GM21367 (cell line): Measurements from ENCODE around the gene MARK2.
"Not testable (repeated sequence)": the region's sequence is repeated elsewhere in the genome, so short reads cannot be mapped to it uniquely, and the experiment has no call there.

Source experiments
- ATAC-seq: cut with Tn5 transposase; IDR thresholded peaks from one replicate; pipeline ENCODE4 v1.9.1; 2021; ENCODE audit not compliant: unreplicated experiment

The MARK2 gene

GRCh38 chr11:63853476-63853875 lies 14.6 kb downstream of the MARK2 start:
- no peak for ATAC-seq

- no peak for ATAC-seq
These were observed 15.8 kb downstream of the MARK2 start for GRCh38 chr11:63854696-63855095.

GRCh38 chr11:63855975-63856374 lies 17.1 kb downstream of the MARK2 start:
- no peak for ATAC-seq

- no peak for ATAC-seq
These were observed 20.0 kb downstream of the MARK2 start for GRCh38 chr11:63858628-63859550.

GRCh38 chr11:63862923-63863322 lies 24.0 kb downstream of the MARK2 start:
- ATAC-seq: no peak

GRCh38 chr11:63863620-63864019 lies 24.7 kb downstream of the MARK2 start:
- ATAC-seq: not testable (repeated sequence)

GRCh38 chr11:63866211-63866610 lies 27.3 kb downstream of the MARK2 start:
- ATAC-seq: peak; percentile 49

GRCh38 chr11:63867511-63867910 lies 28.6 kb downstream of the MARK2 start:
- ATAC-seq: no peak

- ATAC-seq: no peak
These were observed 29.6 kb downstream of the MARK2 start for GRCh38 chr11:63868399-63869064.

- no peak for ATAC-seq
These were observed 30.3 kb downstream of the MARK2 start for GRCh38 chr11:63869171-63869591.

- ATAC-seq: no peak
These were observed 30.8 kb downstream of the MARK2 start for GRCh38 chr11:63869683-63870082.

- no peak for ATAC-seq
These were observed 31.6 kb downstream of the MARK2 start for GRCh38 chr11:63870351-63871140.

GRCh38 chr11:63871962-63872799 lies 33.3 kb downstream of the MARK2 start:
- ATAC-seq: peak; percentile 76

- ATAC-seq: no peak
These were observed 33.9 kb downstream of the MARK2 start for GRCh38 chr11:63872800-63873197.

GRCh38 chr11:63873311-63873710 lies 34.4 kb downstream of the MARK2 start:
- ATAC-seq: no peak

GRCh38 chr11:63874511-63874910 lies 35.6 kb downstream of the MARK2 start:
- ATAC-seq: no peak

- ATAC-seq: no peak
These were observed 36.7 kb downstream of the MARK2 start for GRCh38 chr11:63875506-63876065.

- no peak for ATAC-seq
These were observed 37.7 kb downstream of the MARK2 start for GRCh38 chr11:63876616-63877015.

GRCh38 chr11:63877658-63878241 lies 38.8 kb downstream of the MARK2 start:
- no peak for ATAC-seq
